Loucy (cell line): ENCODE data around the gene LZTS3.

Experiments
- H2AFZ ChIP-seq: fragments of 200-600 bp; sonication (generic); 2 replicates; pipeline ENCODE4 v1.6.0; 2016; ENCODE audit warnings: antibody characterized with exemption, mild to moderate bottlenecking, low read length, moderate library complexity
- H3F3A ChIP-seq: fragments of 200-600 bp; 2 replicates; pipeline ENCODE4 v1.6.0; 2016; ENCODE audit warnings: antibody characterized with exemption, low read depth, mild to moderate bottlenecking
- H3K27me3 ChIP-seq: fragments of 200-600 bp; sonication (generic); 2 replicates; pipeline ENCODE4 v1.6.1; 2014; ENCODE audit warnings: low read length, mild to moderate bottlenecking; ENCODE audit not compliant: insufficient read depth, poor library complexity, severe bottlenecking
- H3K36me3 ChIP-seq: fragments of 200-600 bp; sonication (generic); 2 replicates; pipeline ENCODE4 v1.6.1; 2016; ENCODE audit warnings: low read length; ENCODE audit not compliant: insufficient read depth
- H3K4me1 ChIP-seq: fragments of 200-600 bp; sonication (generic); 2 replicates; pipeline ENCODE4 v1.5.1; 2014; ENCODE audit warnings: low read length, mild to moderate bottlenecking; ENCODE audit not compliant: insufficient read depth, poor library complexity, severe bottlenecking
- H3K4me2 ChIP-seq: fragments of 200-600 bp; sonication (generic); 2 replicates; pipeline ENCODE4 v1.6.0; 2014; ENCODE audit warnings: antibody characterized with exemption, low read length, low read depth, mild to moderate bottlenecking; ENCODE audit not compliant: poor library complexity, severe bottlenecking
- H3K4me3 ChIP-seq: fragments of 200-600 bp; sonication (generic); 2 replicates; pipeline ENCODE4 v1.5.1; 2014; ENCODE audit warnings: low read length, mild to moderate bottlenecking, mixed read lengths; ENCODE audit not compliant: poor library complexity, severe bottlenecking
- H3K79me2 ChIP-seq: fragments of 200-600 bp; sonication (generic); 2 replicates; pipeline ENCODE4 v1.6.1; 2014; ENCODE audit warnings: low read length; ENCODE audit not compliant: insufficient read depth
- H3K9ac ChIP-seq: fragments of 200-600 bp; sonication (generic); 2 replicates; pipeline ENCODE4 v1.6.0; 2014; ENCODE audit warnings: mild to moderate bottlenecking, low read depth, low read length, moderate library complexity; ENCODE audit not compliant: poor library complexity, severe bottlenecking
- H3K9me2 ChIP-seq: fragments of 200-600 bp; sonication (generic); replicated peaks from 2 replicates; pipeline ENCODE4 v1.6.1; 2016; ENCODE audit warnings: low read depth, low read length, mixed read lengths
- H3K9me3 ChIP-seq: fragments of 200-600 bp; sonication (generic); 2 replicates; pipeline ENCODE4 v1.6.1; 2014; ENCODE audit warnings: mild to moderate bottlenecking, antibody characterized with exemption, low read length, low read depth; ENCODE audit not compliant: insufficient read depth
- H4K20me1 ChIP-seq: fragments of 200-600 bp; sonication (generic); 2 replicates; pipeline ENCODE4 v1.6.0; 2014; ENCODE audit warnings: antibody characterized with exemption, low read length, mild to moderate bottlenecking; ENCODE audit not compliant: insufficient read depth, poor library complexity, severe bottlenecking
- CTCF ChIP-seq: fragments of 200-600 bp; sonication (generic); conservative IDR thresholded peaks from 2 replicates; pipeline ENCODE4 v1.5.1; 2014; ENCODE audit warnings: mild to moderate bottlenecking, antibody characterized with exemption, low read length
- EZH2phosphoT487 ChIP-seq: fragments of 200-600 bp; IDR thresholded peaks from 2 replicates; pipeline ENCODE4 v1.6.1; 2018; ENCODE audit warnings: antibody characterized with exemption, mild to moderate bottlenecking, moderate library complexity, borderline replicate concordance

LZTS3 gene

GRCh38 chr20:3162080-3162611 lies 11.2 kb downstream of the LZTS3 start:
- TF ChIP-seq EZH2phosphoT487 = no peak
- no peak for TF ChIP-seq CTCF
- H3K9me3 ChIP-seq = no peaks in the 10 kb centered on the region
- peaks cover 14% of the 10 kb centered on the region for H3K4me1 ChIP-seq
- no peaks in the 10 kb centered on the region for H3K9me2 ChIP-seq
- peaks cover 31% of the 10 kb centered on the region for H3K79me2 ChIP-seq
- no peak overlapping the region for H2AFZ ChIP-seq
- peaks cover 23% of the 10 kb centered on the region for H4K20me1 ChIP-seq
- H3K36me3 ChIP-seq = no peaks in the 10 kb centered on the region
- no peaks in the 10 kb centered on the region for H3K27me3 ChIP-seq
- H3K4me2 ChIP-seq = no peak overlapping the region
- H3K4me3 ChIP-seq = no peak overlapping the region
- no peak overlapping the region for H3K9ac ChIP-seq
- 0 out of 2 replicates have a peak, but pooled peaks cover 2% of the 10 kb centered on the region for H3F3A ChIP-seq

- TF ChIP-seq EZH2phosphoT487 (no peak), CTCF (no peak)
- Histone ChIP-seq H3K27me3 (no peaks in the 10 kb centered on the region), H3K4me1 (peaks cover 20% of the 10 kb centered on the region), H3K9ac (no peak overlapping the region), H4K20me1 (peaks cover 29% of the 10 kb centered on the region), H3K4me2 (no peak overlapping the region), H2AFZ (no peak overlapping the region), H3K79me2 (peaks cover 37% of the 10 kb centered on the region), H3K9me2 (no peaks in the 10 kb centered on the region), H3K36me3 (no peaks in the 10 kb centered on the region), H3F3A (0 out of 2 replicates have a peak, but pooled peaks cover 2% of the 10 kb centered on the region), H3K9me3 (no peaks in the 10 kb centered on the region), H3K4me3 (no peak overlapping the region)
These were observed 11.9 kb downstream of the LZTS3 start for GRCh38 chr20:3161316-3162079.

GRCh38 chr20:3160418-3160817 lies 12.9 kb downstream of the LZTS3 start:
- Histone ChIP-seq H3K4me2 (peak overlapping the region; percentile 91), H3K27me3 (no peaks in the 10 kb centered on the region), H3F3A (0 out of 2 replicates have a peak, but pooled peaks cover 2% of the 10 kb centered on the region), H3K9me2 (no peaks in the 10 kb centered on the region), H3K9me3 (no peaks in the 10 kb centered on the region), H2AFZ (peak overlapping the region; percentile 93; the same call in 1 of the 2 replicates), H4K20me1 (peaks cover 40% of the 10 kb centered on the region), H3K79me2 (peaks cover 48% of the 10 kb centered on the region), H3K36me3 (no peaks in the 10 kb centered on the region), H3K4me1 (peaks cover 29% of the 10 kb centered on the region), H3K9ac (peak overlapping the region; percentile 95), H3K4me3 (peak overlapping the region; percentile 94)
- TF ChIP-seq EZH2phosphoT487 = no peak
- no peak for TF ChIP-seq CTCF
